Retinal pigment epithelial cell (primary cell): ENCODE measurements around the gene ZIC1.

Source experiments
- DNase-seq: peaks from one replicate; pipeline ENCODE4 v3.0.0-alpha.2; 2010; ENCODE audit warnings: low read depth
- H3K4me3 ChIP-seq: 2 replicates; pipeline ENCODE4 v1.5.1; 2011; ENCODE audit warnings: mild to moderate bottlenecking, low read length, control low read depth, moderate library complexity
- TF ChIP-seq, protein P1 (sequence below): conservative IDR thresholded peaks from 2 replicates; pipeline ENCODE4 v1.5.1; 2011; ENCODE audit warnings: low read depth, low read length, control low read depth, inconsistent platforms

Gene ZIC1

DNA sequence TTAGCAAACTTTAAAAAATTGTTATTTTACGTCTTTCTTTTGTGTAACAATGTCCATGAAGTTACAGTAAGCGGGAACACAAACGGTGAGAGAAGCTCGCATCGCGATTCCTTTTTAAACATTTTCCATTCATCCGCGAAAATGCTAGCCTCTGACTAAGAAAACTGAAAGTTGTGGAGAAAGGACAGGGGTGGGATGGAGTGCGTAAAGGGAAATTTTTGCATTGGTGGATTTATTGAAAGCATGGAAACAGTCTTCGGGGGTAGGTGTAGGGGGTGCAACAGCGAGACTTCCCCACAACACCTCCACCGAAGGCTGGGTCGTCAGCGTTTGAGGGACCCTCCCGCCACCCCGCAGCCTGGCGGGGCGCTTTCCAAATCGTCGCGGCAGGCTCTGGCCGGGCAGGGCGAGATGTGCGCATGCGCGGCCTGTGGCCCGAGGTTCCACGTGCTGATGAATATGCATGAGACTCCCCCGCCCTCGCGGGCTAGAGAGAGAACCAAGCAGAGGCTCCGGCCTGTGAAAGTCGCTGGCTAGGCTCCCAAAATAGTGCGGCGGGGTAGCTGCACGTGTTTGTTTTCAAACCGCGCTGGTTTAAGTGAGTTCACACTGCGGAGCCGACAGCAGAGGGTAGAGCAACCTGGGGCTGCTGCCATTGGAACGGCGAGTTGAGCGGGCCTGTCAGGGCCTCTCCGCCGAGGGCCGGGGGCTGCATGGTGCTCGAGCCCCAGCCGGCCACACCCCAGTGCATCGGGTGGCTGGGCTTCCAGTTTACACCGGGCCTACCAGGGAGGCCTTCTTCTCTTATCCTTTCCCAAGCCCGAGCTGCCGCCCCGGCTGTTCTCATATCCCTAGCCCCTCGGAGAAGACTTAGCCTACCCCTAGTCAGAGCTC lies 9.9 kb downstream of the ZIC1 start:
- H3K4me3 ChIP-seq = peak overlapping the region; percentile 18
- no peak for DNase-seq
- TF ChIP-seq, protein P1, sequence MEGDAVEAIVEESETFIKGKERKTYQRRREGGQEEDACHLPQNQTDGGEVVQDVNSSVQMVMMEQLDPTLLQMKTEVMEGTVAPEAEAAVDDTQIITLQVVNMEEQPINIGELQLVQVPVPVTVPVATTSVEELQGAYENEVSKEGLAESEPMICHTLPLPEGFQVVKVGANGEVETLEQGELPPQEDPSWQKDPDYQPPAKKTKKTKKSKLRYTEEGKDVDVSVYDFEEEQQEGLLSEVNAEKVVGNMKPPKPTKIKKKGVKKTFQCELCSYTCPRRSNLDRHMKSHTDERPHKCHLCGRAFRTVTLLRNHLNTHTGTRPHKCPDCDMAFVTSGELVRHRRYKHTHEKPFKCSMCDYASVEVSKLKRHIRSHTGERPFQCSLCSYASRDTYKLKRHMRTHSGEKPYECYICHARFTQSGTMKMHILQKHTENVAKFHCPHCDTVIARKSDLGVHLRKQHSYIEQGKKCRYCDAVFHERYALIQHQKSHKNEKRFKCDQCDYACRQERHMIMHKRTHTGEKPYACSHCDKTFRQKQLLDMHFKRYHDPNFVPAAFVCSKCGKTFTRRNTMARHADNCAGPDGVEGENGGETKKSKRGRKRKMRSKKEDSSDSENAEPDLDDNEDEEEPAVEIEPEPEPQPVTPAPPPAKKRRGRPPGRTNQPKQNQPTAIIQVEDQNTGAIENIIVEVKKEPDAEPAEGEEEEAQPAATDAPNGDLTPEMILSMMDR = no peak

DNA sequence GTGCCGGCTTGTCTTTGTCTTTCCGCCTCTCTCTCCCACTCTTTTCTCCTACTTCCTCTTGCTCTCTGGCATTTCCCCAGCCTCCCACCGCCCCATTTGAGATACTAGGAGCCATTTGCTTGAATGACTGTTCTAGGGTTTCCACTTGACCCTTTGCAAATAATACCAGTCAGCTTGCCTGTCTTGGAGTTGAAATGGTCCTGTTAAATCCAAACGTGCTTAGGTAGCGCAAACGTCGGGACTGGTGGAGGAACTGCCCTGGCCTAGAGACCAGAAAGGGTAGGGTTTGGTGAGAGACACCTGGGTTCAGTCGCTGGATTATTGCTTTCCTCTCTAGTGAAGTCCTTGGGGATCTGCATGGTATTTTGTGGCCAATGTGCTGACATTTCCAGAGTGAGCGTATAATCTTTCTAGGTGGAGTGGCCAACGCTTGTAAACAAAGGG lies 10.6 kb downstream of the ZIC1 start:
- TF ChIP-seq, protein P1 = no peak
- DNase-seq = no peak
- H3K4me3 ChIP-seq = no peak overlapping the region

DNA sequence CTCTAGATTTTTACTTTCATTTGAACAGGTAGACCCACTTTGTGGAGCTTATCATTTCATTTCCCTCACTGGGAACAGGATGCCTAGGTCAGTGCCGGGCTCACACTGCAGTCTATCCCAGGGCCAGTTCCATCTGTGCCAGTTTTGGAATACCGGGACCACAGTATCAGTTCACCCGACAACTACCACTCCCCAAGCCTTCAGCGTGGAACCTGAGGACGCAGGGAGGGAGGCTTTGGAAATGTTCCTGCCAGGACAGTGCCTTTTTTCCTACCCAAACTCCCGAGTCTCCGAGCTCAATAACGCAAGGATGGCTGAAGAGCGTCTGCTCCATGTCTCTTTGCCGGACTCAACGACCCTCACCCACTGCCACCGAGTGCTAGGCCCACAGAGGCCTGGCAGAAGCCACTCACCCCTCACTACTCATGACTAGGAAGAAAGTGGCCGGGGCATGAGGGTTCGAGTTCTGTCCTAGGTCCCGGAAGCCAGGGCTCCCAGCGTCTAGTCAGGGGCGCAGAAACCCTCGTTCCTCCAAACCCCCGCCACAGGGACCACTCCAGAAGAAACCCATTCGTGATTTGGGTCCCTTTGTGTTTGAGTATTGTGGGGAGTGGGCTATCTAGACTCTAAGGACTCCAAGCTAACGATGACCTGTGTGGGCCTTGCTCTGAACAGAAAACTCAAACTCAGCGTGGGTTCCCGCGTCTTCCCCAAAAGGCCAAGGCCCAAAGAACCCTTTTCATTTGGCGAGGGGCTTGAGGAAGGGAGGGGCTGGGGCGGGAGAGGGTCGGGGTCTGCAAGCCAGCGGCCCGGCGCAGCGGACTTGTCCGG lies 11.4 kb downstream of the ZIC1 start:
- H3K4me3 ChIP-seq = no peak overlapping the region
- DNase-seq = no peak
- TF ChIP-seq, protein P1 = no peak

DNA sequence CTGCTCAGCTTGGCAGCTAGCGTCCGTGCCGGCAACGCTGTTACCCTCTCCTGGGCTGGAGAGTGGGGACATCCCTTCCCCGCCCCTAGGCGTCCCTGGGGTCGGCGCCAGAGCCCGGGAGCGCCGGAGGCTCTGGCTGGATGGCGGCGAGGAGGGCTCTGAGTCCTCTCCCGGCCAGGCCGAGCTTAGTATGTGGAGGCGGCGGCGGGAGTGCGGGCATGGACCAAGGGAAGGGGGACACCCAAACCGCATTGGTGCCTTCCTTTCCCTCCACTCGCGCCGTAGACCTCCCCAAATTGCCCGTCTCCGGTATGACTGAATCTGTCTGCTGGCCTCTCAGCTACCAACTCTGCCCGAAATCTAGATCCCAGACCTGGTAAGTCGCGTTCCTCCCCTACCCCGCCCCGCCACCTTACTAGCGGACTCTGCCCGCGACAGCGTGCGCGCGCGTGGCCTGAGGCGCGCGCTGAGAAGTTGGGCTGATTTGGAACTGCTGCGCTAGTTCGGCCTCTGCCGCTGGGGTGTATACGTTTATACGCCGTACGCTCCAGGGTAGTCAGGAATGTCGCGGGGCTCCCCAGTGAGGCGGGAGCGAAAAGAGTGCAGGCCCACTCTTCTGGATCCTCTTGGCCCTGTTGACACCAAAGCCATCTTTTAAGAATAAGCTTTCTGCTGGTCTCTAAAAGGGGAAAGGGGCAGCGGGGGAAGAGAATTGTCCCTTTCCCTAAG lies 12.2 kb downstream of the ZIC1 start:
- no peak overlapping the region for H3K4me3 ChIP-seq

DNA sequence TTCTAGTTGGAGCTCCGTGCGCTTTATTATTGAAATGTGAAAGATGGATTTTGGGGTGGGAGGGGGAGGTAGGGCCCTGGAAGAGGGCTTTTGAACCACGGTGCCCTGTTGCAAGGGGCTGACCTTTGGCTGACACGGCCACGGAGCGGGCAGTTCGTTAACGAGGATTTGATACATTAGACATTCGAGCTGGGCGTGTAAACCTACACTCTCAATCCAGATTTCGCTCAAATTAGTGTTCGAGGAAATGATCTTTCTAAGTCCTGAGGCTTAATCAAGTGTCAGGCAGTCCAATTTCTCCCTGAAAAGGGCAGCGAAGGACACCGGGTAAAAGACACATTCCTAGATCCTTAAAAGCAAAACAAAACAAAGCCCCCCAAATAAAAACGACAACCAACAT lies 13.0 kb downstream of the ZIC1 start:
- DNase-seq = no peak
- no peak overlapping the region for H3K4me3 ChIP-seq
- TF ChIP-seq, protein P1 = no peak

More for the DNA sequence above, 12.2 kb downstream of the ZIC1 start:
- TF ChIP-seq, protein P1 = no peak
- DNase-seq = no peak

DNA sequence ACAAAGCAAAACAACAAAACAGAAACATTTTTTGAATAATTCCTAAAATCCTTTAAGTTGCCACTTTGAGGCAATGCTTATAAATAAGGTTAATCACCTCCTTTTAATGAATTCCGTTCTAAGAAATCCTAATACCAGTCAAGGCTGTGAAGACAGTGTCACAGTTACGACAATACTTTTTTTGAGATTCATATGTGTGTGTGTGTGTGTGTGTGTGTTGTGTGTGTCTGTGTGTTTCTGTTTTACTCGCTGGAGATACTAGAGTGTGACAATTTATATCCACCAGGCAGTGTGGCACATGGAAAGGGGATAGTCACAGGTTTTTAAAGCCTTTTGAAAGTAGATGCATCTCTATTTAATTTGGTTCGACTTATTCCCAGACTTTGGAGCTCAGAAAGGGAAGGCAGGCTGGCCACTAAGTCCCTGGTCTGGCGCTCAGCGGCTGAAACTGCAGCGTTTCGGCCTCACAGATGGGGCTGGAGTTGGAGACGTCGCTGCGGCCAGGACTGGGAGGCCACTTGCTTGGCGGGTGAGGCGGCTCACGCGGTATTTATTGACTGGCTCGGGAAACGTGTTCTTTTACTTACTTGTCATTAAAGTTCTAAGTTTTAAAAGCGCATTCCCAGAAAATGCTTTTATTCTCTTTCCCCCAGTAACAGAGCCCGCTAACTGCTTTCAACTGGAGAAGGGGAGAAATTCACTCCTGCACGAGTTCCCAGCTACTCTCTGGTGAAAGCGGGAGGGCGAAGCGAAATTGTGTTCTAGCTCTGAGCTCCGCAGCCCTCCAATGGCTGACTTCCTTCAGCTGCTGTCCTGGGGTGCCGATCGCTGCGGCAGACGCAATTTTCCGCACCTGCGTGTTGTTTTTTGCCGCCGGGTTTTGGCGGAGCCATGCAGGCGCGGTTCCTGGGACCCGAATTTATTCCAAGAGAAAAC lies 13.7 kb downstream of the ZIC1 start:
- no peak for DNase-seq
- no peak overlapping the region for H3K4me3 ChIP-seq
- TF ChIP-seq, protein P1 = no peak
